ENCODE data around the gene CCDC6.

CCDC6 gene

DNA sequence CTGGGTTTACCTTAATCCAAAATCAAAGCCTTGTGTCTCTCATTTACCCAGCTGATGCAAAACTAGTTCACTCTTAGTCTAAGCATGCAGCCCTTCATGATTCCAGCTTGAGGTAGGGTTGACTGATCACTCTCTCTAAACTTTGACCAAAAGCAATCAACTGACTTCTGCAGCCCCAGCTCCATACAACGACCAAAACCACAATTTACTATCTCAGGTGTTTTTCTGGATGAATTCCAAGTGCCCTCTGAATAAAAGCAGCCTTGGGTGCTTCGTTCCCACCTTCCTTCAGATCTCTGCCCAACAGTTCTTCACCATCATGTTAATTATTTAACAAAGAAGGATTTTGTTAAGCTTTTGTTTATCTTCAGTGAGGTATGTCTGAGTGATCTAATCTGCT is 62.6 kb downstream of the CCDC6 start:
- no peak for DNase-seq

- DNase-seq = no peak
Observed at GRCh38 chr10:59839576-59839975, 66.8 kb downstream of the CCDC6 start.

- no peak for DNase-seq
Observed at GRCh38 chr10:59838085-59838789, 68.1 kb downstream of the CCDC6 start.

DNA sequence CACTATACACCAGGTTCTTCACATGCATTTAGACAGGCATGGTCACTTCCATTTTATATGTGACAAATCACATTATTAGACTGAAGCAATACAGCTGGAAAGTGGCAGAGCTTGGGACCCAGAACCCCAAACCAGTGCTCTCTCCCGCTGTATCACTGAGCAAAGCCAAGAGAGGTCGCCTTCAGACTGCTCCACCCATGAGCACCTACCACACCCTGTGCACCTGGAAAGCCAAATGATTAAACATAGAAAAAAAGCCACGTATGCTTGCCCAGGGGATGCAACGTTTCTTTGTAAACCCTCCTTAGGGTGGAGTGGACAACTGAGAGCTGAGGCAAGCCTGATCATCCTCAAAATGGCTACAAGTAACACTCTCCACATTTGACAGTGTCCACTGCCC is 72.5 kb downstream of the CCDC6 start:
- DNase-seq = no peak

DNA sequence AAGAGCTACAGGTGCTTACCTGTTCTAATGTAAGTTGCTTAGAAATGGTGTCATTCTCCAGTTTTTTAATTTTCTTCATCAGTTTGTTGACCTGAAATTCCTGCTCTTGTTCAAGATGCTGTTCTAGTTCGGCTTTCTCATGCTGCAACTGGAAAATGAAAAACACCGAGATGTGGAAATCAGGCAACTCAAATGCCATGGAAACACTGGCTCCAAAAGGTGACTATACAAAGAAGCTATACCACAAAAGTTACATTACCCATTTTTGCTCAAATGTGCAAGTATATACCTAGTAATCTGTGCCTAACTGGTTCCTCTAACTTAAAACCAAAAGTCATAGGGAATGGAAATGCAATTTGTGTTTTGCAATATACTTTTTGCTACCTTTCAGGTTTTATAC is 73.8 kb downstream of the CCDC6 start:
- DNase-seq = no peak

DNA sequence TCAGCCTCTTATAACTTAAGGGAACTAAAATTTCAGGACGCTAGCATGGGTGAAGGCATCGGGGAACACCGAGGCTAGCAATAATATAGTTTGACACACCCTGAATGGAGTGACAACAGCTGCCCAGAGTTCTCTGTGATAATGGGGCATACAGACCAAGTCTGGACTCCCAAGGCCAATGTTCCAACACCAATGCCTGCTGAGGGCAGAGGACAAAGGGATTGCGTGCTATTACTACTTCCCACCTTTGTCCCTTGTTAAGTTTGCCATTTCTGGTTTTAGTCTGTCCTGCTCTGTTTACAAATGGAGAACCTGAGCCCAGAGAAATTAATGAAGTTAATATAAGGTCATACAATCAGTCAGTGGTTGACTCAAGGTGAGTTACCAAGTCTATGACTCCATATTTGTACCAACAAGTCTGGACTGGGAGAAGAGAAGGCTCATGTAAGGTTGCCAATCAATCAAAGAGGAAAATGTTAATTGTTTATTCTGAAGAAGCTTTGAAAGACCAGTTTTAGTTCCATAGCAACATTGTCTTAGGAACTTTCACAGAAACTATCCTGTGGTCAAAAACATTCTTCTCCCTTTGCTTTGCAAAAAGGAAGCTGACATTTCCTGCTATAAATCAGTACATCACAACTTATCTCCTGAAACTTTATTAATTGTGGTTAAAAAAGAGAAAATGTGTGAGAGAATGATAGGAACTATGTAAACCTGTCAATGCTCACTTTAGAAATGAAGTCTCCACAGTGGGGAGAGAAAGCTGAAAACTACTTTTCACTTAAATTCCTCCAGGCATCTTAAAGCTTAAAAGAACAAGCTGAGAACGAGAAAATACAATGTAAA is 74.5 kb downstream of the CCDC6 start:
- DNase-seq = no peak

- peak; percentile 12 for DNase-seq
Observed at GRCh38 chr10:59830601-59831259, 75.6 kb downstream of the CCDC6 start.

GRCh38 chr10:59829601-59830000 is 76.8 kb downstream of the CCDC6 start:
- no peak for DNase-seq

DNA sequence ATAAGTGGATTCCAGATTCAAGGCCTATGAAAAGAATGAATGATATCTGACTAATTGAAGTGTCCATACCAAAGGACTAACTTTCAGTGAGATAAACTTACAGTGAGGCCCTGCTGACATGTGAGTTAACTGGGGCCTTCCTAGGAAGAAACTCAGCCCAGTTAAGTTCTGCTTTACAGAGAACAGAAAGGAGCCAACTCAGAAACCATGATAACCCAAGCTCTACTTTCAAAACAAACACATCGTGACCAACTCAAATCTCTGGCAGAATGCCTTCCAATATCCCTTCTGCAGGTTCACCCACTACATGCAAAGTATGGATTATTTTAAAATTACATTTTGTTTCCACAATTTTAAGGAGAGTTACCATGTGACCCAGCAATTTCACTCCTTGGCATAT is 77.3 kb downstream of the CCDC6 start:
- no peak for DNase-seq

DNA sequence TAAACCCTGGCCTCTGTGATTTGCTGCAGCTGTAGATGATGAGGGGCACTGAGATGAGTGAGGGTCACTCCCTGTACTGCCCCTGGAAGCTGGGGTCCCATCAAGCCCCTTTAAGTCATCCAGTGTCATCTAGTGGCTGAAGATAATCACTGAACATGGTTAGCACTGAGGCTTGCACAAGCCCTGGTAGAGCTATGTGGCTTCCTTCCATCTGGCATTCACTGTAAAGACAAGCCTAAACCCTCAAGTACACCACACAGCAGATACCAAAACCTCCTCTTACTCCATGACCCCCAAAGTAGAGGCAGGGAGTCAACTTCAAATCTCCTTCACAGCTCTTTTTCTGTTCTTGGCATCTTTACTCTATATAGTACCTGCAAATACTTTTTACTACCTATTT is 80.4 kb downstream of the CCDC6 start:
- DNase-seq = no peak

- DNase-seq = no peak
Observed at GRCh38 chr10:59823751-59824150, 82.6 kb downstream of the CCDC6 start.

DNA sequence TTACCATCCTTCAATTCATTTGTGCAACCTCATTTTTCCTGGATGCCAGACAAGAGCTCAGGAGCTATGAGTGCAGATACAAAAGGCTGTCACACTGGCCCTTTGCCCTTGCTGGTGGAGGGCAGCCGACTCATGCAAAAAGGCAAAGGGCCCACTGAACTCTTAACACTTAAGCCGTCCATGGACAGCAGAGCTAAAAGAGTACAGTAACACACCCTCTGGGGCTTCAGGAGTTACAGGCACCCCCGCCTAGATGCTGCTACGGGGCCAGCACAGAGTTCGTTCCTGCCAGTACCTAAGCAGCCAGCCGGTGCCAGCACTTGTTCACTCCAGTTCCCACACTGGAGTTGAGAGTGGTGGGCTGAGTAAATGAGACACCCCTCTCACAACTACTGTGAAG is 83.2 kb downstream of the CCDC6 start:
- no peak for DNase-seq

DNA sequence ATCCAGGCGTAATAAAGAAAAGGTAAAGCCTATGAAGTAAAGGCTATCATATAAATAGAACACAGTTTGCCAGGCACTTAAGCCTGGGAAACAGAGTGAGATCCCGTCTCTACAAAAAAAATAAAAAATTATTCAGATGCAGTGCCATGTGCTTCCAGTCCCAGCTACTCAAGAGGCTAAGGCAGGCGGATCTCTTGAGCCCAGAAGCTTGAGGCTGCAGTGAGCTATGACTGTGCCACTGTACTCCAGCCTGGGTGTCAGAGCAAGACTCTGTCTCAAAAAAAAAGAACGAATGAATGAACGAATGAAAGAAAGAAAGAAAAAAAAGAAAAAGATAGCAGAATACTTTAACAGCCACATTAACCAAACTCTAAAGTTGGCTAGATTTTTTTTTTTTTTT is 85.9 kb downstream of the CCDC6 start:
- DNase-seq = no peak

DNA sequence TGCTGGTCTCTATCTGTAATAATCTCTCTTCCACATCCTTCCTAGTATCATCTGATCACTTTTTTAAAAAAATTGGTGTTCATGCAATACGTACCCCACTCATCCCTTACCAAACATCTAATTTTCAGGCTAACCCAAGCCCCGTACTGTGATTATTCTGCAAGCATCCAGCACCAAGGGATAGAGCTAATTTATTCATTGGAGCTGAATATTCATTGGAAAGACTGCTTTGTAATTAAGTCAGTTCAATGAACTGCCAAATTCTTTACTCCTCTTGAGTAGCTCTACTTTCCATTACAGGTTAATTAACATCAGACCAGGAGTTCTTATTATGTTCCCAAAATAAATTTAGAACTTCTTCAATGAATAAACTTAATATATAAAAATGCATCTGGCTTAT is 86.7 kb downstream of the CCDC6 start:
- DNase-seq = no peak

GRCh38 chr10:59819265-59819664 is 87.1 kb downstream of the CCDC6 start:
- DNase-seq = no peak

DNA sequence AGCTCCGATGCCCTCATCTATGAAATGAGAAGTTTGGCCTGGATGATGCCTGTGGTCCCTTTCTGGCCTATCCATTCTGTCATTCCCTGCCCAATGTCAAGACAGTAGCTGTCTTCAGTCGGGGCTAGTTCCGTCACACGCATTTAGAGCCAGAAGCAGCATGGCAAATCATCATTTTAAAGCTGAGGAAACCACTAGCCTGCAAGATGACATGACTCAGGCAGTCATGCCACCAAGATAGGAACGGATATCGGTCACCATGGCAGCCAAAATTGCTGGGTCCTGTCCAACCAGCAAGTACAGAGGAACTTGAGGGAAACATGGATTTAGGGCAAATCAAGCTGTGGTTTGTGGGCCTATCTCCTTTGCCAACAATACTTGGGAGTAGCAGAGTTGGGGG is 88.6 kb downstream of the CCDC6 start:
- DNase-seq = no peak

- DNase-seq = no peak
Observed at GRCh38 chr10:59814878-59815277, 91.5 kb downstream of the CCDC6 start.

DNA sequence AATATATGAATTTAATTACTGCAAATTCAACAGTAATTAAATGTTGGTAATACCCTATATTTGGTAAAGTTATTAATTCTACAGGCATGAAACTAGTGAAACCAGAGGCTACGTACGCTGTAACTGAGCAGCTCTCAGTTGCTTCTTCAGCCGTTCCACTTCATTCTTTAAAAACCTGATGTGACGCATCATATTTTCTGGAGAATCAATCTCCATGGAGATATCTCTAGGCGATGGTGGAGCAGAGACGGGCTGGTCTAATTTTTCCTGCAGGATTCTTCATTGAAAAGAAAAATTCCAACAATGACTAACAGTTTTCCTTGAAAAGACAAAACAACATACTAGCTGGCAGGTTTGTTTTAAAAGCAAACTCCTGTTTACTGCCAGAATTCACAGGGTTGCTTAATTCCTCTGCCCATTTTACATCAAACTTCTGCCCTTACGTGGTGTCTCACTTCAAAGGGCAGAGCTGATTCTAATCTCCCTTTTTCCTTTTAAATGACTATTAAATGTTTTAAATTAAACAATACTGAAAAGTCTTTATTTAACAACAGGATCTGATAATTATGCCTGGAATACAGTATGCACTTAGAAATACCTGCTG is 93.7 kb downstream of the CCDC6 start:
- DNase-seq = no peak

GRCh38 chr10:59809644-59809974 is 96.7 kb downstream of the CCDC6 start:
- DNase-seq = no peak

- DNase-seq = peak; percentile 77
Observed at GRCh38 chr10:59808896-59809643, 97.3 kb downstream of the CCDC6 start.

DNA sequence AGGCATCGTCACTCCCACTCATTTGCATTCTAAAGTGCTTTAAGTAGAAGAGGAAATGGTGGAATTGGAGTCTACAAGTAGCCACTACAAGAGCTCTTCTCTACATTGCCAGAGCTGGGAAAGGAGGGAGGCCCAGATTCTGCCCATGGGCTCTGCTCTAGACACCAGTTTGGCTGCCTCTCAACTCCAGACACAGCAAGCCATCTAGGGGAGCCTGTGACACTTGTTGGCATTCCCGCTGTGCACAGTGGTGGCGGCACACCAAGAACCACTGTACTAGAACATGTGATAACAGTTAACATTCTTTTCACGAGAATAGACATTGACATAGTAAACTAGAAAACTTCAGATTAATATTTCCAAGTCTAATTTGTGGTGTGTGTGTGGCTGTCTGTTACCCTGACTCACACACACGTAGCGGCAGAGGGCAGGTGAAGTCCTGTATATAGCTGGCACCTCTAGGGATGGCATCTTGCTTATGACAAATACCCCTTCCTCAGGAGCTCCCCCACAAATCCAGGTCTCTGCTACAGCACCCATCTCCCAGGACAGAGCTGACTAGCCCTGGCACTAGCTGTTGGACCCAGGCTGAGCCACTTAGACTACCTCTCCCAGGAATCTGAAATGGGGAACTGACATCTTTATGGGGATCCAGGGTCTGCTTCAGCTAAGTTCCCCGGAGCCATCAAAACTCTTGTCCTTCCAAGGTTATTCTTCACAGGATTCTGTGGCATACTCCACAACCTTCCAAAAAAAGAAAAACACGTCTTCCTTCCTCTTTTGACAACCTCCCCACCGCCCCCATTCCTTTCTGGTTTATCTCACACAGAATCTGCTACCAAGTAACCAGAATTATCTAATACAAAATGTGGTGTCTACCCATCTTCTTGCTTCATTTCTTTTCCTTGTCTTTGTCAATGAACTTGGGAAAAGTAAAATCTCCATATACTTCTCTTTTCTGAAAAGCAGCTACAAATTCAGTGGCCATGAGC is 98.4 kb downstream of the CCDC6 start:
- DNase-seq = no peak

GRCh38 chr10:59805014-59805413 is 101.3 kb downstream of the CCDC6 start:
- DNase-seq = peak; percentile 6
